Chondrocyte (in vitro differentiated cells): ENCODE data around the gene PPP2R5B. TPM values are rescaled to one million over a fixed set of nuclear protein-coding genes. Genes with fewer than 3 reads are reported as not detected.

ENCODE experiments used
- DNase-seq: peaks from one replicate; pipeline ENCODE4 v3.0.0; 2021; ENCODE audit warnings: mixed read lengths, low spot score
- H3K27ac Mint-ChIP-seq: one replicate; pipeline ENCODE4 v1.8.0; 2021; ENCODE audit warnings: mild to moderate bottlenecking, moderate library complexity, mixed read lengths; ENCODE audit not compliant: unreplicated experiment
- H3K27me3 Mint-ChIP-seq: 2 replicates; pipeline ENCODE4 v1.8.0; 2021; ENCODE audit warnings: low read depth, mixed read lengths
- H3K36me3 Mint-ChIP-seq: 2 replicates; pipeline ENCODE4 v1.8.0; 2021; ENCODE audit warnings: low read depth, mixed read lengths
- H3K4me1 Mint-ChIP-seq: 2 replicates; pipeline ENCODE4 v1.8.0; 2021; ENCODE audit warnings: low read depth, mild to moderate bottlenecking, mixed read lengths
- H3K4me3 Mint-ChIP-seq: one replicate; pipeline ENCODE4 v1.8.0; 2021; ENCODE audit warnings: mild to moderate bottlenecking, moderate library complexity, mixed read lengths; ENCODE audit not compliant: unreplicated experiment
- H3K9me3 Mint-ChIP-seq: 2 replicates; pipeline ENCODE4 v1.8.0; 2021; ENCODE audit warnings: low read depth, mixed read lengths
- CTCF ChIP-seq: fragments of 200-600 bp; sonication (generic); IDR thresholded peaks from 2 replicates; pipeline ENCODE4 v1.5.0; 2021; ENCODE audit warnings: antibody characterized with exemption, mild to moderate bottlenecking, moderate library complexity
- total RNA-seq: library from RNA; stranded (reverse); gene quantifications from 3 replicates; pipeline ENCODE4 v1.2.1, GENCODE V29; 2021

PPP2R5B gene
- total RNA-seq, 1 donor from 2014 or later = 33.2 TPM

DNA sequence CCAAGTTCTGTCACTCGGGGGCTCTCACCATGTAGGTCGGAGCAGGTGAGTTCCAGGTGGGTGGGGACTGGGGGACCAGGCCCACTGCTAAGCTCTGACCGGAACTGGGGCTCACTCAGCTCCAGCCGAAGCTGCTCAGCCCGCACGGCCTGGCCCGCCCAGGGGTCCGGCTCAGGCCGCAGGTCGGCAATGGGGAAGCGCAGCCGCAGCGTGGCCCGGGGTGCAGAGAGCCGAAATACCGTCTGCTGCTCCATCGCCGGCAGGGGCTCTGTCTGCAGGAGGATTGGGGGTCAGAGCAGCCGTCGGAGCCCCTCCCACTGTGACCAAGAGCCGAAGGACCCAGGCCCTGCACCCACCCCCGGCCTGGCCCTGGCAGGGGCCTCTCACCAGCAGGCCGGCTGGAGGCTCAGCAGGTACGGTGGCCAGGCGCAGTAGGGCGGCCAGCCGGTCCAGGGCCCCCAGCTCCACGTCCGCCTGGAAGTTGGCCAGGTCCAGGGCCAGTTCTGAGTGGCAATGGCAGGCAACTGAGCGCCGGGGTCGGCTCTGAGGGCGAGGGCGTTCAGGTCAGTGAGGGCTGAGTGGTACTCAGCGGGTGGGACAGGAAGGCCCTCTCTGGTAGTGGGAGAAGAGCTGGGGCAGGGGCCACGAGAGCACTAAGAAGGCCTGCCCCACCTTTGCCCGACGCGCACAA lies 14.7 kb upstream of the PPP2R5B start:
- H3K27ac Mint-ChIP-seq = no peak overlapping the region
- H3K9me3 Mint-ChIP-seq = no peaks in the 10 kb centered on the region
- no peaks in the 10 kb centered on the region for H3K27me3 Mint-ChIP-seq
- no peak for TF ChIP-seq CTCF
- H3K36me3 Mint-ChIP-seq = peaks cover 27% of the 10 kb centered on the region
- H3K4me1 Mint-ChIP-seq = no peaks in the 10 kb centered on the region
- H3K4me3 Mint-ChIP-seq = no peak overlapping the region
- DNase-seq = no peak

GRCh38 chr11:64910451-64911093 lies 13.9 kb upstream of the PPP2R5B start:
- TF ChIP-seq CTCF = no peak
- no peaks in the 10 kb centered on the region for H3K27me3 Mint-ChIP-seq
- peaks cover 23% of the 10 kb centered on the region for H3K36me3 Mint-ChIP-seq
- no peak overlapping the region for H3K4me3 Mint-ChIP-seq
- H3K9me3 Mint-ChIP-seq = no peaks in the 10 kb centered on the region
- no peak for DNase-seq
- no peak overlapping the region for H3K27ac Mint-ChIP-seq
- no peaks in the 10 kb centered on the region for H3K4me1 Mint-ChIP-seq

DNA sequence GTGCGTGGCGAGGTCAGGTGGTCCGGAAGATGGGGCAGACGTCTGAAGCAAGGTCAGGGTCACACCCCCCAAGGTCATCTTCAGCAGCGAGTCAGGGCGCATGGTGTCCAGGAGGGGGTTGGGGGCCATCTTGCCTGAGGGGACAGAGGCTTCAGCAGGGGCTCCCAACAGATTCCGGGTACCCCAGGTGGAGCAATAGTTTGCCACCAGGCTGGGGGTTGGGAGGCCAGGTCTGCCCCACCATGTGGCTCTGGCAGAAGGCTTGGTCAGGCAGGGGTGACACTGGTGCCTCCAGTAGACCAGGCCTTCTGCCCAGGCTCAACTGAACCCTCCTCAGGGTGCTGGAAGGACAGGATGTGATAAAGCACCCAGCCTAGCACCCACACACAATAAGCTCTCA lies 13.3 kb upstream of the PPP2R5B start:
- Mint-ChIP-seq H3K9me3 (no peaks in the 10 kb centered on the region), H3K27me3 (no peaks in the 10 kb centered on the region), H3K27ac (no peak overlapping the region), H3K36me3 (peaks cover 21% of the 10 kb centered on the region), H3K4me1 (peaks cover 5% of the 10 kb centered on the region), H3K4me3 (no peak overlapping the region)
- no peak for DNase-seq
- TF ChIP-seq CTCF = no peak

GRCh38 chr11:64911689-64912088 lies 12.8 kb upstream of the PPP2R5B start:
- H3K27ac Mint-ChIP-seq = no peak overlapping the region
- no peak for DNase-seq
- peaks cover 10% of the 10 kb centered on the region for H3K4me1 Mint-ChIP-seq
- peaks cover 21% of the 10 kb centered on the region for H3K36me3 Mint-ChIP-seq
- no peak overlapping the region for H3K4me3 Mint-ChIP-seq
- no peak for TF ChIP-seq CTCF
- no peaks in the 10 kb centered on the region for H3K27me3 Mint-ChIP-seq
- no peaks in the 10 kb centered on the region for H3K9me3 Mint-ChIP-seq

GRCh38 chr11:64913171-64913727 lies 11.2 kb upstream of the PPP2R5B start:
- H3K4me3 Mint-ChIP-seq = no peak overlapping the region
- H3K27me3 Mint-ChIP-seq = no peaks in the 10 kb centered on the region
- H3K9me3 Mint-ChIP-seq = no peaks in the 10 kb centered on the region
- peaks cover 20% of the 10 kb centered on the region for H3K4me1 Mint-ChIP-seq
- DNase-seq = no peak
- no peak for TF ChIP-seq CTCF
- peaks cover 16% of the 10 kb centered on the region for H3K36me3 Mint-ChIP-seq
- H3K27ac Mint-ChIP-seq = no peak overlapping the region
